BJ (cell line): ENCODE data around the gene CXCL16. TPM values are rescaled to one million over a fixed set of nuclear protein-coding genes. Genes with fewer than 3 reads are reported as not detected.

Experiments used
- CTCF ChIA-PET: fragments of 350-600 bp; formaldehyde crosslinking; extraction: SDS; loops from one replicate; lab custom pipeline; 2021; ENCODE audit warnings: antibody characterized with exemption, inconsistent platforms; lab: Yijun Ruan, JAX
- POLR2A ChIA-PET: fragments of 300-600 bp; sonication (Branson Sonifier 250); formaldehyde crosslinking; extraction: SDS; loops from one replicate; lab custom pipeline; 2021; ENCODE audit warnings: antibody characterized with exemption; lab: Charles Lee
- DNase-seq: peaks from one replicate; pipeline ENCODE4 v3.0.0-alpha.2; 2011; ENCODE audit warnings: low read depth
- H3K27me3 ChIP-seq: 2 replicates; pipeline ENCODE4 v1.6.0; 2011; ENCODE audit warnings: low read length; ENCODE audit not compliant: control insufficient read depth, insufficient read depth
- H3K36me3 ChIP-seq: 2 replicates; pipeline ENCODE4 v1.5.1; 2011; ENCODE audit warnings: low read length; ENCODE audit not compliant: control insufficient read depth, insufficient read depth
- H3K4me3 ChIP-seq: 2 replicates; pipeline ENCODE4 v1.5.1; 2011; ENCODE audit warnings: low read depth, mild to moderate bottlenecking, control low read depth, low read length
- CTCF ChIP-seq: IDR thresholded peaks from 2 replicates; pipeline ENCODE4 v1.5.1; 2011; ENCODE audit warnings: low read depth, mild to moderate bottlenecking, control low read depth, inconsistent platforms, low read length, moderate library complexity; ENCODE audit not compliant: insufficient read depth
- polyA plus RNA-seq: library from polyadenylated mRNA; depleted of rRNA; stranded (reverse); fragments of >200 nt; gene quantifications from 2 replicates; pipeline ENCODE4 v1.2.3, GENCODE V29; 2011

The CXCL16 gene
- polyA plus RNA-seq, 1 experiment, result 3.3 TPM

- TF ChIP-seq CTCF, result no peak
- ChIA-PET POLR2A (no interaction called here), CTCF (interaction anchor here (0.6 kb wide), 1 partner anchor 159 kb away, joined by 3 read pairs; no protein-coding TSS in a partner anchor)
- no peak for DNase-seq
- Histone ChIP-seq H3K27me3 (peaks cover 3% of the 10 kb centered on the region; the same call in 1 of the 2 replicates), H3K36me3 (no peaks in the 10 kb centered on the region), H3K4me3 (no peak overlapping the region)
Observed at GRCh38 chr17:4766723-4767122, 27.0 kb upstream of the CXCL16 start.

GRCh38 chr17:4766201-4766600, 26.5 kb upstream of the CXCL16 start:
- POLR2A ChIA-PET, result no interaction called here
- TF ChIP-seq CTCF, result no peak
- Histone ChIP-seq H3K27me3 (peaks cover 3% of the 10 kb centered on the region; the same call in 1 of the 2 replicates), H3K4me3 (no peak overlapping the region), H3K36me3 (no peaks in the 10 kb centered on the region)
- DNase-seq, result no peak
- CTCF ChIA-PET, result no interaction called here

- Histone ChIP-seq H3K36me3 (no peaks in the 10 kb centered on the region), H3K4me3 (no peak overlapping the region), H3K27me3 (peaks cover 7% of the 10 kb centered on the region)
- no peak for TF ChIP-seq CTCF
- CTCF ChIA-PET, result interaction anchor here (1.0 kb wide), 1 partner anchor 10 kb away, joined by 3 read pairs; no protein-coding TSS in a partner anchor
- POLR2A ChIA-PET, result no interaction called here
- no peak for DNase-seq
Observed at GRCh38 chr17:4764595-4764994, 24.9 kb upstream of the CXCL16 start.

- POLR2A ChIA-PET, result no interaction called here
- CTCF ChIA-PET, result no interaction called here
Observed at GRCh38 chr17:4759776-4760236, 20.1 kb upstream of the CXCL16 start.

GRCh38 chr17:4753392-4753791, 13.7 kb upstream of the CXCL16 start:
- TF ChIP-seq CTCF, result no peak
- DNase-seq, result no peak
- CTCF ChIA-PET, result no interaction called here
- no peak overlapping the region for H3K4me3 ChIP-seq
- POLR2A ChIA-PET, result no interaction called here
- no peaks in the 10 kb centered on the region for H3K36me3 ChIP-seq
- peaks cover 11% of the 10 kb centered on the region for H3K27me3 ChIP-seq

More at GRCh38 chr17:4759776-4760236, 20.1 kb upstream of the CXCL16 start:
- TF ChIP-seq CTCF, result no peak
- peaks cover 8% of the 10 kb centered on the region for H3K27me3 ChIP-seq
- H3K4me3 ChIP-seq, result no peak overlapping the region
- H3K36me3 ChIP-seq, result no peaks in the 10 kb centered on the region
- no peak for DNase-seq
